ENCODE data around the gene CCDC71L. TPM values are rescaled to one million over a fixed set of nuclear protein-coding genes. Genes with fewer than 3 reads are reported as not detected.

Gene CCDC71L
- total RNA-seq, 1 donor from 2014 or later = 15.2 TPM

DNA sequence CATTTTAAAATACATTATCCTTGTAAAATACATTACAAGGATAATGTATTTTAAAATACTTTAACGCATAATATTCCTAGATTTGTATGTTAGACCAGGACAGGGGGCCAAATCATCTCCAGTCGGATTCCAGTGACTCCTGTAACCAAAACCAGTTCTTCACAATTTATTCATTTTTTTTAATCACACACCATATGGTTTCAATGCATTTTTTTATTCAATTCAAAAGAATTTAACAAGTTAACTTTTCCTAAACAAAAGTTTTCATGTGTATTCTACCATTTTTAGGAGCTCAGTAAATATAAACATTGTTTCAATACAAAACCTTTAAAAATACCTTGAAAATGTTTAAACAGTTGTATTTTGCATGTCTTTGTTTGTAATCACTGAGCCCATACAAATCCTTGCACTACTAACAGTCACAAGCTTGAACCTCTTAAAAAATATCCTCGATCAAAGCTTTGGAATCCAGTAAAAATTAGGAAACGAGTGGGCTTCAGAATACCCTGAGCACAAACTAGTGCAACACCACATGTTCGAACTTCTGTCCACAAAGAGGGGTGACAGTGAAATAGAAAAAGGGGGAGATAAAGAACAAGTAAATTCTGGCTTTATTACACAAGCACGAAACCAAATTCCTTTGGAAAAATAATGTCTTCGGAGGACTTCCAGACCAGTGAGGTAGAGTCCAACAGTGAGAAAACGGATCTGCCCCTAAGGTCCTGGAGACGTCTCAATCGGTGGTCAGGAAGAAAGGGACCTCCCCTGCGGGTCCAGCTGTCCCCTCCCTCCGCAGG is 1.6 kb downstream of the CCDC71L start:
- DNase-seq (ENCODE audit: low spot score) (no peak), ATAC-seq (no peak)

DNA sequence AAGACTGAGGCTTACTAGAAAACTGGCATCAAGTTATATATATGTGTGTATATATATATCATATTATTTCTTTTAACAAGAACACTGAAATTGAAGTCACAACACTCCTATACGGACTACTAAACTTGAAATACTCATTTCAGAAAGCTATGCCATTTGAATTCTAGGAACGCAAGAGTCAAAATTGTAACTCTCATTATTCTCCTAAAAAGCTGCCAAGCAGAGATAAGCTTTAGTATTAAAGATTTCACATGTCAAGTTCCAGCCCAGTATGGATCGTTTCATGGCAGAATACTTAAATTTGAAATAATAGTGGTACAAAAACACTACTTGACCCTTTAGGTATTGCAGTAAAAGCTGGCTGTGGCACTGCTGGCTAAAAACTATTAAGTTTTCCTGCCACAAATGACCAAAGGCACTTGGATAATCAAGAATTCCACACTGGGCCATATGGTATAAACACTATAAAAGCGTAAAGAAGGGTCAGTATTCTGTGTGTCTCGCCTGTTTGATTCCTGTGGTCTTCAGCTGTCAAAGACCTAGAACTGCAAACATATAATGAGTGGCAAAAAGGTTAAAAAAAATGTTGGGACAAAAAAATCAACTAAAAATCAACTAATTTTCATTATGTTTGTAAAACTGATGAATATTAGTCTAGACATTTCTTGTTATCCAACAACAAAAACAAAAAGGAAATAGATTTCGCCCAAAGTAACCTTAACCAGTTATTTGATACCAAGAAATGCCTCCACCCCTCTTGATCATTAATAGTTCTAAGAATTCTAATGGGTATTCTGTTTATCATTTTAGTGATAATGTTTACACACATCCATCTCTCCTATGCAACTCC is 2.4 kb downstream of the CCDC71L start:
- DNase-seq (ENCODE audit: low spot score) (no peak), ATAC-seq (no peak)

DNA sequence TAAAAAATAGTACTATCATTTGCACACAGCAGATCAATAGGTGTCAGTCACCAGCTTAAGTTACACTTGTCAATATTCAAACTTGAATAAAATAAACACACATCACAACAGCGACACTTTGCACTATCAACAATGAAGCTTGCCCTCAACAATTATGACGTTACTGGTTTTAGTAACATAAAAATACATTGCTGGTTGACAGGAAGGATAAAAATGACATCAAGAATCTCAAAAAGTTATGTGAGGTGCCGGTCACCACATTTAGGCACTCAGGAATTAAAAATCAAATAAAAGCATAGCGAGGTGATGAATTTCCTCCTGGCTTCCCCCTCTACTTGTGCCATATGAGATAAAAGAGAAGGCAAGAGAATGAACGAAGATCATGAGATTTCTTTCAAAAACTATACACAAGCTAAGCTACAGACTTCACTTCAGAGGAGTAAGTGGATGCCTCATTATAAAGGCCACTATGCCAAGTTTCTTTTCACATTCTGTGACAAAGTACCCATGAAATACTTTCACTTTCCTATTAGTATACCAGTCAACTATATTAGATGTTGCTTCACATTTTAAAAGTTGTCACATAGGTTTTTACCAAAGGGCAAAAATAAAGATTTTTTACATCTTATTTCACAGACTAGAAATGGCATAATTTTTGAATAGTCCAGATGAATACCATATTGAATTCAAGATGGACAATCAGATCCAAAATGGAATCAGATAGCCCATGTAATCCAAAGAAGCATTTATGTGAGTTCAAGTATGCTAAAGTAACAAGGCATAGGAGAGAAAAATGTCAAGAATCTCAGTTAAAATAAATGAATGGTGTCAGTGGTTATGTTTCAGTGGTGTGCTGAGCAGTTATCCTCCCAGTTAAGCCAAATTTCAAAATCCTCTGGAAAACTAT is 3.6 kb downstream of the CCDC71L start:
- DNase-seq (ENCODE audit: low spot score) = no peak
- peak; percentile 29 for ATAC-seq

DNA sequence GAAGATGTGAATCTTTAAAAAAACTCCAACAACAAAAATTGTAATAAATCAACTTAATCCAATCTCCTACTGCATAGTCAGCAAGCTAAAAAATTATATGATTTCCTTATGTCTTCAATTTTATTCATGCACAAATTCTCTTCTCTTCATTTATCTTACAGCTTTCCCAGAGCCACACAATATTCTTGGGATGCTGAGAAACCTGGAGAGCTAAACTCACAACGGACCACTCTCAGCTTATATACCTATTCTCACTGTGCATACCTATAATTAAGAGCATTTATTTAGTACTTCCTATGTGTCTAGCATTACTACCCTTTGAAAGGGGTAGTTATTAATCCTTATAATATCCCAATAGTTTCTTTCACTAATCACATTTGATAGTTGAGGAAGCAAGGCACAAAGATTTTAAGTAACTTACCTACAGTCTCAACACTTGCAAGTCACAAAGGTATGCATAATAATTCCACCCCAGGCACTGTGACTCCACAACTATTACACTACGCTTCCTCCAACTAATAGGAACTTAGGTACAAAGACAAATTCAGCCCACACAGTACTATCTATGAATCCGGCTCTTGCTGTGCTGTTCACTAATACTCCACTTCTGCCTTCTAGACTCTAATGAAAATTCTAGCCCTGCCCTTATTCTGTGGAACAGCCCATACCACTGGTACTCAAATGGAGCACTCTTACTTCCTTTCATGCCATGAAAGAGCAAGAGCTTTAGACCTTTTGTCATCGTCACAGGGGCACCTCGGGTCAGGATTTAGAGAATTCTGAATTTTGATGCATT is 5.1 kb downstream of the CCDC71L start:
- DNase-seq (ENCODE audit: low spot score) = no peak
- no peak for ATAC-seq

GRCh38 chr7:106653488-106653887 is 7.5 kb downstream of the CCDC71L start:
- ATAC-seq = no peak
- DNase-seq (ENCODE audit: low spot score) = no peak

DNA sequence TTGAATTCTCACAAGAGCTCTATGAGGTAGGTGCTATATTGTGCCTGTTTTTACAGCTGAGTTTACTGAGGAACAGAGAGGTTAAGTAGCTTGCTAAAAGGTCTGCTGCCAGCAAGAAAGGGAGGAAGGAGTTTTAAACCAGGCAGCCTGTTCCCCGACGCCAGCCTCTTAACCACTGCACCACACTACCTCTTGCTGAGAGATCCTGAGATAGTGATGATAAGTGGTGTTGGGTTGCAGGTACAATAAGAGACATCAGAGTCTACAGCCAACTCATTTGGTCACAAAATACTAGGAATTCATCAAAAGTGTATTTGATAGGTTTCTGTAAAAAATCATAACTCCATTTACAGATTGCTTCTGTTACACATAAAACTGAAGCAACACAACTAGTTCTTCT is 8.0 kb downstream of the CCDC71L start:
- ATAC-seq (no peak), DNase-seq (ENCODE audit: low spot score) (no peak)

- ATAC-seq = no peak
- no peak for DNase-seq (ENCODE audit: low spot score)
Measured at GRCh38 chr7:106652092-106652491, 8.9 kb downstream of the CCDC71L start.

DNA sequence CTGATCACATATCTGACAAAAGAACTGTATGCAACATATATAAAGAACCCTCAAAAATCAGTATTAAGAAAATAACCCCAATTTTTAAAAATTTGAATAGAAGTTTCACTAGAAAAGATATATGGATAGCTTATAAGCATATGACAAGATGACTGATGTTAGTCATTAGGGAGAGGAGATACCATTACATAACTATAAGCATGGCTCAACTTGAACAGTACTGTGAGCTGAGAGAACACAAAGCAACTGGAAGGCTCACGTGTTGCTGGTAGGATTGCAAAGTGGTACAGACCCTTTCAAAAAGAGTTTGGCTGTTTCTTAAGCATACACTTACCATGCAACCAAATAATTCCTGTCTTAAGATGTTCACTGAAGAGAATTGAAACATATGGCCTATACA is 14.7 kb downstream of the CCDC71L start:
- no peak for DNase-seq (ENCODE audit: low spot score)
- no peak for ATAC-seq

DNA sequence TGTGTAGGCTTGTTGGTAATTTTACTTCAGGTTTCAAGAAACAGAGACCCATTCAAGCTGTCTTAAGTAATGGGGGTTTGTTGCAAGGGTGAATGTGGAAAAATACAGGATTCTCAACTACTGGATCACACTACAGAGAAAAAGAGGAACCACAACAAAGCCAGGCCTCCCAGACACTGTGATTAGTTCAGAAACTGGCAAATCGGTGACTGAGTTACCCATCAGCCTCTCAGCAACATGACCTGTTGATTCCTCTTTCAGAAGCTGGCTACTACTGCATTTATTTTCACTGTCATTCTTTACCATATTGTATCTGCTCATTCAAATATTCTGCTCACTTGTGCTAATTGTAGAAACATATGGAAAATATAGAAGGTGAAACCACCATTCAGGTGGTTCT is 16.0 kb downstream of the CCDC71L start:
- ATAC-seq = no peak
- DNase-seq (ENCODE audit: low spot score) = no peak

GRCh38 chr7:106643216-106644000 is 17.6 kb downstream of the CCDC71L start:
- ATAC-seq = no peak
- no peak for DNase-seq (ENCODE audit: low spot score)

GRCh38 chr7:106641416-106641815 is 19.5 kb downstream of the CCDC71L start:
- no peak for DNase-seq (ENCODE audit: low spot score)
- ATAC-seq = no peak

DNA sequence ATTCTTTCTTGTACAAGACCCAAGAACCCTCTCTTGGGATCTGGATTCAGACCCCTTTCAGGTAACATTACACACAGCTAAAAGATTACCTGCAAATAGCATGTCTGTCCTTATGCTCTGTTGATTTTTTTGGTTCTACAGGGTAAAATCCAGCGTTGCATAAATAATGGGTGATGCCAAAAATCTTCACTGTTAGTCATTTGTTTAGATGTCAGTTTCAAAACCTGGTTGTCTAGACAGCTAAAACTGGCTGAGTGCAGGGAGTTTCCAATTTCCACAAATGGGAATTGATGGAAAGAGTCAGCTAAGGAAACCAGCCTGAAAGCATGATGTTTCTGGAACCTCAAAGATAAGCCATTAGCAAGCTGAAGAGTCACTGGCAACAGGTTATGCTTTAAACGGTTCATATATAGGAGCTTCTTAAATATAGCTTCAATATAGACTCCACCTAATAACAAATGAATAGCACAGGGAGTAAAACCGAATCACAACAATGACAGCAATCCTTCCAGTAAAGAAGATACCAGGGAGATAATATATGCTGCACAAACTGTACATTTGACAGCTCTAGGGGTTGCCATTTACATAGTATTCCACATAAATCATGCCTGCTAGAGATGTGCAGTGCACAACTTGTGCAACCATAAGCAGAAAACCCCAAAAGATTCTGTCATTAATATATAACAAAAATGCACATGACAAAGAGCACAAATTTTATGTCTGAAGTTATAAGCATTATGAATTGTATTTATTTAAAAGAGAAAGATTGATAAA is 20.4 kb downstream of the CCDC71L start:
- ATAC-seq (peak; percentile 97), DNase-seq (ENCODE audit: low spot score) (no peak)

DNA sequence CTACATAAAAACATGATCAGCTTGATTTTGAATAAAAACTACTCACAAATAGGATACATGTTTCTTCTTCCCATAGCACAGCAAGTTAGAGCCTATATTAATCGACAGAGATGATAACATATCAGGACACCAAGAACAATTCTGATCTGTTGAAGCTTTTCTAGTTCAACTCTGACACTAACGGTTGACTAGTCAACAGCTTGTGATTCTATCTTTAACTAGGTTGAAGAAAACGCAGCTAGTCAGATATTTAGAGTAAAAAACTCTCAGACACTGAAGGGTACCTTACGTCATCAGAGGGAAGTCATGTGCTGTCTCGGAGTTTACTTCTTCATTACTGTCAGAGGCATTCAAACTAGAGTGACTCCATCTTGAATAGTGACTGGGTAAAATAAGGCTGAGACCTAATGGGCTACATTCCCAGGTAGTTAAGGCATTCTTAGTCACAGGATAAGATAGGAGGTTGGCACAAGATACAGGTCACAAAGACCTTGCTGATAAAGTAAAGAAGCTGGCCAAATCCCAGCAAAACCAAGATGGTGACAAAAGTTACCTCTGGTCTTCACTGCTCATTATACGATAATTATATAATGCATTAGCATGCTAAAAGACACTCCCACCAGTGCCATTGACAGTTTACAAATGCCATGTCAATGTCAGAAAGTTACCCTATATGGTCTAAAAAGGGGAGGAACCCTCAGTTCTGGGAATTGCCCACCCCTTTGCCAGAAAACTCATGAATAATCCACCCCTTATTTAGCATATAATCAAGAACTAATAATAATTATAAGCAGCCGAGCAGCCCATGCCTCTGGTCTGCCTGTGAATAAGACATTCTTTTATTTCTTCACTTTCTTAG is 21.3 kb downstream of the CCDC71L start:
- ATAC-seq (no peak), DNase-seq (ENCODE audit: low spot score) (no peak)

- no peak for DNase-seq (ENCODE audit: low spot score)
- ATAC-seq = no peak
Measured at GRCh38 chr7:106635411-106635810, 25.5 kb downstream of the CCDC71L start.

DNA sequence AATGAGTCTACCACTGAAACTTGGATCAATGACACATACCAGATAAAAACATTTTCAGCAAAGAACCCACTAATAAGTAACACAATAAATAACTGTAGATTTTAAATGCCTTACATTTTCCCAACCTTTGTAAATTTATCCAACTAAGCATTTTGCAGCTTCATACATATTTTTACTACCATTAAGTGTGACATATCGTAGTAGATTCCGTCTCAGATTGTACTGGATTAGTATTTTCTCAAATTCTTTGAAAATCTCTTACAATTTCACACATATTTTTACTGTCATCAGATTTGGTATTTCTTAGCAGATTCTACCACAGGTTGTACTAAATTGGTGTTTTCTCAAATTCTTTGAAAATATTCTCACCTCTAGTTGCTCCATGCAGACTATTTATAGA is 26.0 kb downstream of the CCDC71L start:
- DNase-seq (ENCODE audit: low spot score) (no peak), ATAC-seq (no peak)

- DNase-seq (ENCODE audit: low spot score) (no peak), ATAC-seq (no peak)
Measured at GRCh38 chr7:106630648-106631047, 30.3 kb downstream of the CCDC71L start.

- no peak for DNase-seq (ENCODE audit: low spot score)
- no peak for ATAC-seq
Measured at GRCh38 chr7:106629516-106629915, 31.4 kb downstream of the CCDC71L start.

Measured in left lobe of liver (tissue), 2 donors.